ENCODE data around the gene DTNBP1.

DTNBP1 gene

GRCh38 chr6:15474196-15474595 lies 188.6 kb downstream of the DTNBP1 start:
- no peak for DNase-seq

GRCh38 chr6:15473741-15474161 lies 189.1 kb downstream of the DTNBP1 start:
- no peak for DNase-seq

- no peak for DNase-seq
These were observed 189.7 kb downstream of the DTNBP1 start for GRCh38 chr6:15473174-15473573.
